HepG2 (cell line): ENCODE results near the gene ANKRD35. TPM values are rescaled to one million over a fixed set of nuclear protein-coding genes. Genes with fewer than 3 reads are reported as not detected.

Source experiments
- CENPX ChIP-seq: sonication (generic); formaldehyde crosslinking; IDR thresholded peaks from 2 replicates; pipeline ENCODE4 v1.9.0; 2021; ENCODE audit warnings: mild to moderate bottlenecking, missing genetic modification reagents, moderate library complexity
- CREB1 ChIP-seq, 2 experiments: fragments of 450-650 bp in 1 of 2; IDR thresholded peaks; 2 replicates each; pipeline ENCODE4 v1.6.1; 2016 to 2017; ENCODE audit warnings: control low read depth in 1 of 2, mild to moderate bottlenecking in 1 of 2, missing compliant biosample characterization in 1 of 2, missing genetic modification characterization in 1 of 2
- DMAP1 ChIP-seq: IDR thresholded peaks from 2 replicates; pipeline ENCODE4 v1.6.1; 2016
- FOXK1 ChIP-seq: sonication (generic); formaldehyde crosslinking; IDR thresholded peaks from 2 replicates; pipeline ENCODE4 v1.4.0; 2020; ENCODE audit warnings: low read depth, missing genetic modification reagents, borderline replicate concordance
- HCFC1 ChIP-seq: fragments of 150-350 bp; IDR thresholded peaks from 2 replicates; pipeline ENCODE4 v1.6.1; 2014; ENCODE audit warnings: low read depth, low read length
- MEF2D ChIP-seq: sonication (generic); formaldehyde crosslinking; IDR thresholded peaks from 2 replicates; pipeline ENCODE4 v1.5.1; 2020; ENCODE audit warnings: mild to moderate bottlenecking, missing genetic modification reagents
- NFATC3 ChIP-seq: sonication (generic); formaldehyde crosslinking; IDR thresholded peaks from 2 replicates; pipeline ENCODE4 v1.5.1; 2020; ENCODE audit warnings: mild to moderate bottlenecking, missing genetic modification reagents
- PAF1 ChIP-seq: IDR thresholded peaks from 2 replicates; pipeline ENCODE4 v1.6.1; 2016; ENCODE audit warnings: missing genetic modification reagents, missing compliant biosample characterization
- PHB2 ChIP-seq: fragments of 450-650 bp; IDR thresholded peaks from 2 replicates; pipeline ENCODE4 v1.6.1; 2018; ENCODE audit not compliant: partially characterized antibody
- POGK ChIP-seq: sonication (generic); formaldehyde crosslinking; conservative IDR thresholded peaks from 2 replicates; pipeline ENCODE4 v1.8.0; 2022; ENCODE audit warnings: mild to moderate bottlenecking, moderate library complexity, missing genetic modification reagents
- RFXANK ChIP-seq: IDR thresholded peaks from 2 replicates; pipeline ENCODE4 v1.6.1; 2016
- TEF ChIP-seq: sonication (generic); formaldehyde crosslinking; IDR thresholded peaks from 2 replicates; pipeline ENCODE4 v1.5.0; 2020; ENCODE audit warnings: missing genetic modification reagents
- ZBTB46 ChIP-seq: sonication (generic); formaldehyde crosslinking; IDR thresholded peaks from 2 replicates; pipeline ENCODE4 v1.4.0; 2020; ENCODE audit warnings: mild to moderate bottlenecking, missing genetic modification reagents, borderline replicate concordance
- ZC3H4 ChIP-seq: sonication (generic); formaldehyde crosslinking; IDR thresholded peaks from 2 replicates; pipeline ENCODE4 v1.4.0; 2020; ENCODE audit warnings: missing genetic modification reagents, borderline replicate concordance
- ZNF569 ChIP-seq: sonication (generic); formaldehyde crosslinking; IDR thresholded peaks from 2 replicates; pipeline ENCODE4 v1.5.0; 2020; ENCODE audit warnings: mild to moderate bottlenecking, missing genetic modification reagents, moderate library complexity, borderline replicate concordance
- ZUFSP ChIP-seq: sonication (generic); formaldehyde crosslinking; IDR thresholded peaks from 2 replicates; pipeline ENCODE4 v1.9.0; 2021; ENCODE audit warnings: missing genetic modification reagents, mild to moderate bottlenecking, borderline replicate concordance
- ZZZ3 ChIP-seq: sonication (generic); formaldehyde crosslinking; IDR thresholded peaks from 2 replicates; pipeline ENCODE4 v1.4.0; 2020; ENCODE audit warnings: missing genetic modification reagents, mild to moderate bottlenecking, borderline replicate concordance
- polyA plus RNA-seq, 8 experiments: library from polyadenylated mRNA; depleted of rRNA in 3 of 8; stranded (reverse) in 7 of 8; unstranded in 1 of 8; fragments of >200 nt; fragmentation: Illumina TruSeq in 4 of 8; extraction: Trizol in 4 of 8; gene quantifications; 2 replicates each; pipeline versions ENCODE4 v1.2.1 to v1.2.3, GENCODE V29; 2011 to 2016; ENCODE audit warnings: low read depth in 4 of 8, missing spikeins in 1 of 8, mixed read lengths in 1 of 8; ENCODE audit not compliant: insufficient read depth in 1 of 8
- total RNA-seq, 5 experiments: library from RNA; depleted of rRNA; stranded (reverse); fragments of >200 nt; fragmentation: Illumina TruSeq; extraction: Trizol; gene quantifications; 2 replicates each; pipeline ENCODE4 v1.2.3, GENCODE V29; 2016; ENCODE audit warnings: low read depth in 1 of 5
- TF ChIP-seq, protein P1 (sequence below): IDR thresholded peaks from 2 replicates; pipeline ENCODE4 v1.6.1; 2016; ENCODE audit warnings: mild to moderate bottlenecking
- TF ChIP-seq, protein P2 (sequence below): sonication (generic); formaldehyde crosslinking; IDR thresholded peaks from 2 replicates; pipeline ENCODE4 v1.4.0; 2020; ENCODE audit warnings: mild to moderate bottlenecking, missing genetic modification reagents

Gene ANKRD35
- total and polyA plus RNA-seq, 2 of the 13 experiments (the other 11 are each of a cell fraction or from before 2014, with no cell fraction given) = 0.02 TPM; not detected in 1

- TF ChIP-seq, protein P1, sequence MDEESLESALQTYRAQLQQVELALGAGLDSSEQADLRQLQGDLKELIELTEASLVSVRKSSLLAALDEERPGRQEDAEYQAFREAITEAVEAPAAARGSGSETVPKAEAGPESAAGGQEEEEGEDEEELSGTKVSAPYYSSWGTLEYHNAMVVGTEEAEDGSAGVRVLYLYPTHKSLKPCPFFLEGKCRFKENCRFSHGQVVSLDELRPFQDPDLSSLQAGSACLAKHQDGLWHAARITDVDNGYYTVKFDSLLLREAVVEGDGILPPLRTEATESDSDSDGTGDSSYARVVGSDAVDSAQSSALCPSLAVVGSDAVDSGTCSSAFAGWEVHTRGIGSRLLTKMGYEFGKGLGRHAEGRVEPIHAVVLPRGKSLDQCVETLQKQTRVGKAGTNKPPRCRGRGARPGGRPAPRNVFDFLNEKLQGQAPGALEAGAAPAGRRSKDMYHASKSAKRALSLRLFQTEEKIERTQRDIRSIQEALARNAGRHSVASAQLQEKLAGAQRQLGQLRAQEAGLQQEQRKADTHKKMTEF (CRISPR knock-in tag) = no peak
- TF ChIP-seq FOXK1 (CRISPR knock-in tag) (0 out of 2 replicates have a peak, but pooled peaks have one; percentile 25), PAF1 (no peak), RFXANK (CRISPR knock-in tag) (no peak), CREB1 (IDR thresholded peaks at IDR 0.05) (peak; percentile 45; the same call in 1 of the 2 replicates), CREB1 (CRISPR knock-in tag; IDR thresholded peaks at IDR 0.05) (peak; percentile 41; the same call in 1 of the 2 replicates), TEF (CRISPR knock-in tag) (0 out of 2 replicates have a peak, but pooled peaks have one; percentile 13), ZC3H4 (CRISPR knock-in tag) (no peak), ZUFSP (no peak), CENPX (CRISPR knock-in tag) (no peak), MEF2D (CRISPR knock-in tag) (peak; percentile 30; the same call in 1 of the 2 replicates), NFATC3 (CRISPR knock-in tag) (no peak), ZNF569 (CRISPR knock-in tag) (no peak), ZBTB46 (CRISPR knock-in tag) (no peak), DMAP1 (CRISPR knock-in tag) (no peak), ZZZ3 (peak; percentile 12; the same call in 1 of the 2 replicates), HCFC1 (peak; percentile 36; the same call in 1 of the 2 replicates), POGK (CRISPR knock-in tag) (no peak), PHB2 (no peak)
- TF ChIP-seq, protein P2, sequence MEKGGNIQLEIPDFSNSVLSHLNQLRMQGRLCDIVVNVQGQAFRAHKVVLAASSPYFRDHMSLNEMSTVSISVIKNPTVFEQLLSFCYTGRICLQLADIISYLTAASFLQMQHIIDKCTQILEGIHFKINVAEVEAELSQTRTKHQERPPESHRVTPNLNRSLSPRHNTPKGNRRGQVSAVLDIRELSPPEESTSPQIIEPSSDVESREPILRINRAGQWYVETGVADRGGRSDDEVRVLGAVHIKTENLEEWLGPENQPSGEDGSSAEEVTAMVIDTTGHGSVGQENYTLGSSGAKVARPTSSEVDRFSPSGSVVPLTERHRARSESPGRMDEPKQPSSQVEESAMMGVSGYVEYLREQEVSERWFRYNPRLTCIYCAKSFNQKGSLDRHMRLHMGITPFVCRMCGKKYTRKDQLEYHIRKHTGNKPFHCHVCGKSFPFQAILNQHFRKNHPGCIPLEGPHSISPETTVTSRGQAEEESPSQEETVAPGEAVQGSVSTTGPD (CRISPR knock-in tag) = no peak
These were observed 32.7 kb upstream of the ANKRD35 start, which contains the start of gene PEX11B (continued) for GRCh38 chr1:145918144-145918991.
